ENCODE data around the gene ZNF407. TPM values are rescaled to one million over a fixed set of nuclear protein-coding genes. Genes with fewer than 3 reads are reported as not detected.

Gene ZNF407
- total RNA-seq, 5 donors from 2014 or later (not counting 1 experiment from before 2014, with no cell fraction given): 22.9 to 37.4 (median 24.4) TPM

DNA sequence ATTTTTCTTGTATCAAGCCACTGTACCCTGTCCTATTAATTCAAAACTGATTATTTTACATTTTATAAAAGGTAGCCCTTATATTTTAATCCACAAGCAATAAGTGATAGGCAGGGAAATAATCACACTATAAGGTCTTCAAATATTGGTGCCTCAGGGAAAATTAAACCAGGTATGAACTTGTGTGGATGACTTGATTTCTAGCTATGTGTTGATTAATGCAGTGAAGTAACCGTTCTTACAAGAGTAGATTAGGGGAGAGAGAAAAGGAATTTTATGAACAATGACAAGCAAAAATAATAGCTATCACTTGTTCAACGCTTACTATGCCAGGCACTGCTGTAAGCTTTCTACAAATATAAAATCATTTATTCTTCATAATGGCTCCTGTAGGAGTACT, 411.6 kb downstream of the ZNF407 start:
- Histone ChIP-seq H3K4me3 (ENCODE audit: control insufficient read depth in 1 of 2, extremely low read depth in 1 of 2, low read length in 1 of 2) (no peak overlapping the region), H3K4me1 (ENCODE audit: control insufficient read depth in 1 of 2, extremely low read depth in 1 of 2, insufficient read depth in 2 of 2, low read length in 2 of 2) (no peaks in the 10 kb centered on the region), H3K9me3 (no peaks in the 10 kb centered on the region), H3K36me3 (ENCODE audit: control insufficient read depth in 2 of 2, extremely low read depth in 1 of 2, insufficient read depth in 1 of 2, low read length in 1 of 2) (no peaks in the 10 kb centered on the region), H3K27me3 (replicated peaks in 1 of 2; ENCODE audit: control insufficient read depth in 2 of 2, extremely low read depth in 1 of 2, insufficient read depth in 2 of 2, low read length in 1 of 2) (no peaks in the 10 kb centered on the region), H3K27ac (ENCODE audit: low read length) (no peak overlapping the region)
- DNase-seq: no peak
- no peaks in the 10 kb centered on the region for H3K9me3 Mint-ChIP-seq
- H3K4me3 Mint-ChIP-seq: no peak overlapping the region
- ATAC-seq (replicated peaks in 1 of 4): no peak
- ChIA-PET POLR2A (no interaction called here), CTCF (interaction anchor here in 1 of 2 donors (1.0 kb wide), 1 partner anchor 31 kb away, joined by 3 read pairs; no protein-coding TSS in a partner anchor)
- H3K36me3 Mint-ChIP-seq: peaks cover 13% of the 10 kb centered on the region
- H3K4me1 Mint-ChIP-seq: peaks cover 3 to 5% (median 4%) of the 10 kb centered on the region in 3 donors
- H3K27me3 Mint-ChIP-seq: no peaks in the 10 kb centered on the region
- no peak overlapping the region for H3K27ac Mint-ChIP-seq
- WGBS (ENCODE audit: insufficient coverage): no CpG with 5 or more reads among the region's 2 CpGs

DNA sequence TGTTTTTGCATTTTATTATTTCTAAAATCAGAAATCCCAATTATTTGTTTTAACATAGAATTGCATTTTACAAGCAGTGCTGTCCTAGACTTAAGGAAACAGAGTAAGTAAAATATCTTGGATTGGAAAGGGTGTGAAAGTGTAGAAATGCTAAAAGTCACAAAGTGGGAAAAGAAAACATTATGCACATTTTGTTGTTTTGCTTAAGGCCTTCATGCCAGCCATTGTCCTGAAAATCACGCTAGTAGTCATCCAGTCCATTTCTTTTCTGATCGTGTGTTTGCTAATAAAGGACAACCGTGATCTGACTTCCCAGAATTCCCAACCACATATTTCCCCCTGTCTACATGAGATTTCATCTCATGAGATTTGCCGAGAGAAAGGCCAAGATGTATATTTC, 412.2 kb downstream of the ZNF407 start:
- no peaks in the 10 kb centered on the region for H3K27me3 ChIP-seq (replicated peaks in 1 of 2; ENCODE audit: control insufficient read depth in 2 of 2, extremely low read depth in 1 of 2, insufficient read depth in 2 of 2, low read length in 1 of 2)
- H3K4me3 Mint-ChIP-seq: no peak overlapping the region
- peaks cover 13% of the 10 kb centered on the region for H3K36me3 Mint-ChIP-seq
- no peaks in the 10 kb centered on the region for H3K36me3 ChIP-seq (ENCODE audit: control insufficient read depth in 2 of 2, extremely low read depth in 1 of 2, insufficient read depth in 1 of 2, low read length in 1 of 2)
- WGBS (ENCODE audit: insufficient coverage): 89% methylated on average over 3 of the region's 4 CpGs
- no peaks in the 10 kb centered on the region for H3K9me3 Mint-ChIP-seq
- H3K27ac Mint-ChIP-seq: no peak overlapping the region
- POLR2A ChIA-PET: no interaction called here
- no peaks in the 10 kb centered on the region for H3K9me3 ChIP-seq
- no peaks in the 10 kb centered on the region for H3K4me1 ChIP-seq (ENCODE audit: control insufficient read depth in 1 of 2, extremely low read depth in 1 of 2, insufficient read depth in 2 of 2, low read length in 2 of 2)
- ATAC-seq (replicated peaks in 1 of 4) (no peak), DNase-seq (no peak)
- no peak overlapping the region for H3K4me3 ChIP-seq (ENCODE audit: control insufficient read depth in 1 of 2, extremely low read depth in 1 of 2, low read length in 1 of 2)
- H3K4me1 Mint-ChIP-seq: peaks cover 6 to 8% (median 6%) of the 10 kb centered on the region in 3 donors
- no peak overlapping the region for H3K27ac ChIP-seq (ENCODE audit: low read length)
- CTCF ChIA-PET: no interaction called here
- no peaks in the 10 kb centered on the region for H3K27me3 Mint-ChIP-seq

DNA sequence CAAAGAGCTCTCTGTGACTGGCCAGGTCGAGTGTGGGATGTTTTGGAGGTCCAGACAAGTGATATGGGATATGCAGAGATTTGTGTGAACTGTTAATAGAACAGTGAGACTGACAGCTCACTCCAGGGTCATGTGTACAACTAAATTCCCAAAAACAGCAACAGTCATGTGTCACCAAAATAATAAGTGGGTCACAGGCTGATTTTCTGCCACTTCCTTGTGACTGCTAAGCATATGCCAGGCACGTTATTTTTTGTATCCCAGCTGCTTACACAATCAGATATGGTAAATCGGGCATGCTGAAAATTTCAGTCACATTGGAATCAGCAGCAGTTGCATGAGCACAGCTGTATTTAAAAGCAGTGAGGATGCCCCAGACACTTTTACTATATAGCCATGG, 412.6 kb downstream of the ZNF407 start:
- H3K4me3 Mint-ChIP-seq: no peak overlapping the region
- POLR2A ChIA-PET: no interaction called here

GRCh38 chr18:75010689-75011088, 413.0 kb downstream of the ZNF407 start:
- WGBS (ENCODE audit: insufficient coverage): no CpG with 5 or more reads among the region's 2 CpGs
- peaks cover 6 to 8% (median 6%) of the 10 kb centered on the region in 3 donors for H3K4me1 Mint-ChIP-seq
- Histone ChIP-seq H3K4me3 (ENCODE audit: control insufficient read depth in 1 of 2, extremely low read depth in 1 of 2, low read length in 1 of 2) (no peak overlapping the region), H3K27ac (ENCODE audit: low read length) (no peak overlapping the region), H3K27me3 (replicated peaks in 1 of 2; ENCODE audit: control insufficient read depth in 2 of 2, extremely low read depth in 1 of 2, insufficient read depth in 2 of 2, low read length in 1 of 2) (no peaks in the 10 kb centered on the region), H3K36me3 (ENCODE audit: control insufficient read depth in 2 of 2, extremely low read depth in 1 of 2, insufficient read depth in 1 of 2, low read length in 1 of 2) (no peaks in the 10 kb centered on the region), H3K9me3 (no peaks in the 10 kb centered on the region), H3K4me1 (ENCODE audit: control insufficient read depth in 1 of 2, extremely low read depth in 1 of 2, insufficient read depth in 2 of 2, low read length in 2 of 2) (no peaks in the 10 kb centered on the region)
- no peak overlapping the region for H3K27ac Mint-ChIP-seq
- ATAC-seq (replicated peaks in 1 of 4): no peak
- no peaks in the 10 kb centered on the region for H3K27me3 Mint-ChIP-seq
- H3K4me3 Mint-ChIP-seq: no peak overlapping the region
- ChIA-PET CTCF (no interaction called here), POLR2A (no interaction called here)
- no peaks in the 10 kb centered on the region for H3K9me3 Mint-ChIP-seq
- DNase-seq: no peak
- peaks cover 13% of the 10 kb centered on the region for H3K36me3 Mint-ChIP-seq

More for the DNA sequence above, 412.6 kb downstream of the ZNF407 start:
- Mint-ChIP-seq H3K36me3 (peaks cover 13% of the 10 kb centered on the region), H3K4me1 (peaks cover 6 to 8% (median 6%) of the 10 kb centered on the region in 3 donors), H3K9me3 (no peaks in the 10 kb centered on the region), H3K27me3 (no peaks in the 10 kb centered on the region), H3K27ac (no peak overlapping the region)
- Histone ChIP-seq H3K27ac (ENCODE audit: low read length) (no peak overlapping the region), H3K4me1 (ENCODE audit: control insufficient read depth in 1 of 2, extremely low read depth in 1 of 2, insufficient read depth in 2 of 2, low read length in 2 of 2) (no peaks in the 10 kb centered on the region), H3K27me3 (replicated peaks in 1 of 2; ENCODE audit: control insufficient read depth in 2 of 2, extremely low read depth in 1 of 2, insufficient read depth in 2 of 2, low read length in 1 of 2) (no peaks in the 10 kb centered on the region), H3K9me3 (no peaks in the 10 kb centered on the region), H3K36me3 (ENCODE audit: control insufficient read depth in 2 of 2, extremely low read depth in 1 of 2, insufficient read depth in 1 of 2, low read length in 1 of 2) (no peaks in the 10 kb centered on the region), H3K4me3 (ENCODE audit: control insufficient read depth in 1 of 2, extremely low read depth in 1 of 2, low read length in 1 of 2) (no peak overlapping the region)
- WGBS (ENCODE audit: insufficient coverage): 100% methylated on average over 1 of the region's 3 CpGs
- DNase-seq (no peak), ATAC-seq (replicated peaks in 1 of 4) (no peak)
- CTCF ChIA-PET: no interaction called here

DNA sequence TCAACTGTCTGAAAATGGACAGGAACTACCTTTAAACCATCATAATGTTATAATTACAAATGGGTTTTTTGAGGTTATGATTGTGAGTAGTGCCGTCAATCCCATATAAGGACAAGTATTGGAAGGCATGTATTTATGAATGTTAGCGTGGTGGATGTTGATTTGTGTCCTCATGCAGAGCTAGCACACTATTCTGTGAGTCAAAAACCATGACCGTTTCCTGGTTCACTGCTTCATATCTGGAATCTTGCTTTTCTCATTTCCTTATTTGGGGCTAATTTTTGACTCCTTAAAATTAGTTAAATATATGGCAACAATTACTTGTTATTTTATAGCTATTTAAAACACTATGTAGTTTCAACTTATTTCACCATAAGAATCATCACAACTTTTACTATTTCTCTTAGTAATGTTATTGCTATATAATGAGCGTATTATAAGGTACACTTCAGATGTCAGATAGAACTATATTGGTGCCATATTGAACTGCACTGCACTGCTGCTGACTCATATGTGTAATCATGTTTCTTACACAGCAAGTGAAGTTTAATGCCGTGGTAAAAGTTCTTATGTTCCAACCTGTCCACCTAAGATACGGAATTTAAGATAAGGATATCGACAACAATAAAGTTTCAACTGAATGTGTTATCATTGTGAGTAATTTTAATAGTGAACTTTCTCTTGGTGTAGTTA, 418.5 kb downstream of the ZNF407 start:
- Histone ChIP-seq H3K36me3 (ENCODE audit: control insufficient read depth in 2 of 2, extremely low read depth in 1 of 2, insufficient read depth in 1 of 2, low read length in 1 of 2) (no peaks in the 10 kb centered on the region), H3K4me3 (ENCODE audit: control insufficient read depth in 1 of 2, extremely low read depth in 1 of 2, low read length in 1 of 2) (no peak overlapping the region), H3K9me3 (no peaks in the 10 kb centered on the region), H3K4me1 (ENCODE audit: control insufficient read depth in 1 of 2, extremely low read depth in 1 of 2, insufficient read depth in 2 of 2, low read length in 2 of 2) (no peaks in the 10 kb centered on the region), H3K27me3 (replicated peaks in 1 of 2; ENCODE audit: control insufficient read depth in 2 of 2, extremely low read depth in 1 of 2, insufficient read depth in 2 of 2, low read length in 1 of 2) (no peaks in the 10 kb centered on the region), H3K27ac (ENCODE audit: low read length) (no peak overlapping the region)
- ATAC-seq (replicated peaks in 1 of 4): no peak
- peaks cover 9% of the 10 kb centered on the region for H3K36me3 Mint-ChIP-seq
- POLR2A ChIA-PET: interaction anchor here in 1 of 2 donors (0.7 kb wide), 1 partner anchor 26 kb away, joined by 3 read pairs; no protein-coding TSS in a partner anchor
- no peak overlapping the region for H3K27ac Mint-ChIP-seq
- no peaks in the 10 kb centered on the region for H3K9me3 Mint-ChIP-seq
- 94% methylated on average over 2 of the region's 7 CpGs for WGBS (ENCODE audit: insufficient coverage)
- H3K27me3 Mint-ChIP-seq: no peaks in the 10 kb centered on the region
- no peak overlapping the region for H3K4me3 Mint-ChIP-seq
- DNase-seq: no peak
- H3K4me1 Mint-ChIP-seq: peaks cover 6 to 8% (median 6%) of the 10 kb centered on the region in 3 donors
- CTCF ChIA-PET: no interaction called here

GRCh38 chr18:75023473-75023872, 425.8 kb downstream of the ZNF407 start:
- ChIA-PET CTCF (no interaction called here), POLR2A (no interaction called here)
- Mint-ChIP-seq H3K9me3 (no peaks in the 10 kb centered on the region), H3K27me3 (no peaks in the 10 kb centered on the region), H3K36me3 (peaks cover 16% of the 10 kb centered on the region), H3K4me1 (peaks cover 4 to 8% (median 7%) of the 10 kb centered on the region in 3 donors), H3K4me3 (no peak overlapping the region), H3K27ac (no peak overlapping the region)
- no peak overlapping the region for H3K4me3 ChIP-seq (ENCODE audit: control insufficient read depth in 1 of 2, extremely low read depth in 1 of 2, low read length in 1 of 2)
- no CpG with 5 or more reads among the region's 4 CpGs for WGBS (ENCODE audit: insufficient coverage)
- no peaks in the 10 kb centered on the region for H3K36me3 ChIP-seq (ENCODE audit: control insufficient read depth in 2 of 2, extremely low read depth in 1 of 2, insufficient read depth in 1 of 2, low read length in 1 of 2)
- no peaks in the 10 kb centered on the region for H3K27me3 ChIP-seq (replicated peaks in 1 of 2; ENCODE audit: control insufficient read depth in 2 of 2, extremely low read depth in 1 of 2, insufficient read depth in 2 of 2, low read length in 1 of 2)
- no peaks in the 10 kb centered on the region for H3K4me1 ChIP-seq (ENCODE audit: control insufficient read depth in 1 of 2, extremely low read depth in 1 of 2, insufficient read depth in 2 of 2, low read length in 2 of 2)
- ATAC-seq (replicated peaks in 1 of 4) (no peak), DNase-seq (no peak)
- H3K27ac ChIP-seq (ENCODE audit: low read length): no peak overlapping the region
- no peaks in the 10 kb centered on the region for H3K9me3 ChIP-seq
